Right forelimb (tissue), 1 donor: Measurements from ENCODE around the gene EMC9.

Experiments
- DNase-seq: peaks from one replicate; pipeline ENCODE4 v3.0.0-alpha.2; 2018

The EMC9 gene

DNA sequence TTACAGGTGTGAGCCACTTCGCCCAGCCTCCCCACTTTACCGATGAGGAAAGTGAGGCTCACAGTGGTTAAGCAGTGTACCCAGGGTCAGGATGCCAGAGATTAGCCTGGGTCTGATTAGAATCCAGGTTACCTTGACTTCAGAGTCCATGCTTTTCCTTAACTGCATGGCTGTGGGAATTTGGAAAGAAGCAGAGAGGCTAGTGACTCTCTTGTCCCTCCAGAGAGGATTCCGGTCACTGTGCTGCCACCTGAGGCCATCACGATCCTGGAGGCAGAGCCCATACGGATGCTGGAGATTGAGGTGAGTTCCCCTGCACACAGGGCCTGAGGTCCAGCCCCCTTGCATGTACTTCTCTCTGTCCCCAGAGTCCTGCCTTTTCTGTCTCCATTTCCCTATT is 35.2 kb upstream of the EMC9 start:
- no peak for DNase-seq

DNA sequence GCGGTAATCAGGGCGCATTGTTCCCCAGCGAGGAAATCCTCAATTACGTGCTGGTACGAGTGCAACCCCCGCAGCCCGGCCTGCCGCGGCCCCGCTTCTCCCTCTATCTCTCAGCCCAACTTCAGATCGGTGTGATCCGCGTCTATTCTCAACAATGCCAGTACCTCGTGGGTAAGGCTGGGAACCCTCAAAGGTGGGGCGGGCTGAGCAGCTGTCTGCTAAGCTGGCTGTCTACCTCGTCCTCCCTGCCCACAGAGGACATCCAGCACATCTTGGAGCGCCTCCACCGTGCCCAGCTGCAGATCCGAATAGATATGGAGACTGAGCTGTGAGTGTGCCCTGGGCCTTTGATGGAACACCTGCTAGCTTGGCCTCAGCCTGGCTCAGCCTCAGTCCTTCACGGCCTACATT is 31.5 kb upstream of the EMC9 start:
- no peak for DNase-seq

DNA sequence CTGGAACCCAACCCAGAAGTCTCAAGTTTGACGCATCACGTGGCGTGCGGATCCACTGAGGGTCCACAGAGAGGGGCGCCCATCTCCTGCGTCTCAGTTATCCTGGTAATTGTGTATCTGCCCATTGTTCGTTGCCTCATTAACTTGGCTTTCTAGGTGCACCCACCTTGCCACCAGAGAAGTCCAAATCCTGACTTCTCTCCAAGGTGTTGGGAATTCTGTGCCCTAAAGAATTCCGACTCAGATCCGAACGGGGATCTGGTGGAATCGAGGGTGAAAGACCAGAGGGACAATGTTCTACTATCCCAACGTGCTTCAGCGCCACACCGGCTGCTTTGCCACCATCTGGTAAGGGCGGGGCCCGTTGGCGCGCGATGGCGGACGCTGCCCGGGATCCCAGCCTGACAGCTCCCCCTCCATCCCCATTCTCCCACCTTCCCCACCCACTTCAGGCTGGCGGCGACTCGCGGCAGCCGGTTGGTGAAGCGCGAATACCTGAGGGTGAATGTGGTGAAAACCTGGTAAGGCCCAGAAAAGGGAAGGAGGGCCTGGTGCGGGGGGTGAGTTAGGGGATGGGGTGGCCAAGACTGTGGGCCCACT is 31.0 kb upstream of the EMC9 start:
- DNase-seq, result no peak

DNA sequence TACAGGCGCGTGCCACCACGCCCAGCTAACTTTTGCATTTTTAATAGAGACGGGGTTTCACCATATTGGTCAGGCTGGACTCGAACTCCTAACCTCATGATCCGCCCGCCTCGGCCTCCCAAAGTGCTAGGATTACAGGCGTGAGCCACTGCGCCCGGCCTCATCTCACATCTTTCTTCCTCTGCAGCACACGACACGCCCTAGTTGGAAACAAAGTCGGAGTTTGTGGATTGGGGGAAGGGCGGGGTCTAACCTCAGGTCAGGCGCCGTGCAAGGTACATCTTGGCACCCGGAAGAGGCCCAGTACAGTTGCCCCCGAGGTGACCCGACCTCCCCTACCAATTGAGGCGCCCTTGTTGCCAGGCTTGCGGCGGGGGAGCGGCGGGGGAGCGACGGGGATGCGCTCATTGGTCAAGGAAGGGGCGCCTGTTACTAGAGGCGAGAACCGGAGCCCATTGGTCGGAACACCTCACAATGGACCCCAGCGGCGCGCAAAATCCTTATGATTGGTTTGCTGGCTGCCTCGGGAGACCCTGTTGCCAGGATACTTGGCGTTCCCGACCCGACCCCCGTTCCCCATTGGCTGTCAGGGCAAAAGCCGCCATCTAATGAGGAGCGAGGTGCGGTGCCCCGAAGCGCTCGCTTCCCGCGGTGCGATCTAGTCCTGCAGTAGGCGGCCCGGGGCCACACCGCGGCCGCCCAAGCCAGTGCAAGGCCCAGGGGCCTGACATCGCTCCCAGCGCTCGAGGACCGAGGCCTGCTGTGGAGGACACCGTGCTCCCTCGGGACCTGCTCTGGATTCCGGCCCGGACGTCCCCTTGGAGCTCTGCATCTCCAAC is 30.2 kb upstream of the EMC9 start, which contains the start of gene REC8:
TSS of gene REC8 (plus strand) at position 659 of the 839 bp plus-strand sequence. CDS start 473 bp downstream, outside the sequence.
- DNase-seq, result peak; percentile 90

DNA sequence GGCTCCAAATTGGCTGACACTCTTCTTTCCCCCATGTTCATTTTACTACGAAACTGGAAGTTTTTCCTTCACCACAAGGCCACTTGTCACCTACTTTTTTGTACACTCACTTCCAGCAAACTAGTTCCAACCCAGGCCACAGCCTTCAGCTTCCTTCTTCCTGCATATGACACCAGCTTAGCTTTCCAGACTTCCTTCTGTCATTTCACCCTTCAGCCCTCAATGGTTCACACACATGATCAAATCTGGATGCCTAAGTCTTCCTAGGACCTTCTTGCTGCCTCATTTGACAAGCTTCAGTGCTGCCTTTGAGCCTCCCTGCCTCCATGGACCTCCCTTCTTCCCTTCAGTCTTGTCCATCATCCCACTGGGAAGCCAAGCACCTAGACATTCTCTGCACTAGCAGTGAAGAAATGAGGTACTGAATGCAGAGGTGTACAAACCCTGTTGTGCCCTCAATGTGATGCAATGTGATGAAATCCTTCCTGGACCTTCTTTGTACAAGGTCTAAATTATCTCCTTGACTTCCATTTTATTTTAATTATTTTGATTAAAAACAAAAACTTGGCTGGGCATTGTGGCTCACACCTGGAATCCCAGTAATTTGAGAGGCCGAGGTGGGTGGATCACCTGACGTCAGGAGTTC is 26.2 kb upstream of the EMC9 start:
- no peak for DNase-seq

DNA sequence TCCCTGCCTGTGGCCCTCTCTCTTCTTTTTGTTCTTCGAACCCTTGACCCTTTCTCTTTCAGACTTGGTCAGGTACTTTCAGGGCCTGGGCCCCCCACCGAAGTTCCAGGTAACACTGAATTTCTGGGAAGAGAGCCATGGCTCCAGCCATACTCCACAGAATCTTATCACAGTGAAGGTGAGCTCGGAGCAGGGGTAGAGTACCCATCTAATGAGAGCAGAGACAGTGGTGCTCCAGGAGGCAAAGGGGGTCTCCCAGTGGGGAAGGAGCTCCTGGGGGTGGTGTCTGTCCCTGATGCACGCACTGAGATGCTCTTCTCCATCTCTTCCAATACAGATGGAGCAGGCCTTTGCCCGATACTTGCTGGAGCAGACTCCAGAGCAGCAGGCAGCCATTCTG is 24.4 kb upstream of the EMC9 start:
- DNase-seq, result no peak

DNA sequence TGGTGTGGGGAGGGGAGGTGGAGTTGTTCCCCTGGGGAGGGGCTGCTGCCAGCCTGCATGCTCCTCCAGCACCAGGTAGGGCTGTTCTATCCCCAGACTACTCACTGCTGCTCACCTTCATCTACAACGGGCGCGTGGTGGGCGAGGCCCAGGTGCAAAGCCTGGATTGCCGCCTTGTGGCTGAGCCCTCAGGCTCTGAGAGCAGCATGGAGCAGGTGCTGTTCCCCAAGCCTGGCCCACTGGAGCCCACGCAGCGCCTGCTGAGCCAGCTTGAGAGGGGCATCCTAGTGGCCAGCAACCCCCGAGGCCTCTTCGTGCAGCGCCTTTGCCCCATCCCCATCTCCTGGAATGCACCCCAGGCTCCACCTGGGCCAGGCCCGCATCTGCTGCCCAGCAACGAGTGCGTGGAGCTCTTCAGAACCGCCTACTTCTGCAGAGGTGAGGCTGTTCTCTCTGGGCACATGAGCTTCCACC is 23.2 kb upstream of the EMC9 start:
- DNase-seq, result no peak

DNA sequence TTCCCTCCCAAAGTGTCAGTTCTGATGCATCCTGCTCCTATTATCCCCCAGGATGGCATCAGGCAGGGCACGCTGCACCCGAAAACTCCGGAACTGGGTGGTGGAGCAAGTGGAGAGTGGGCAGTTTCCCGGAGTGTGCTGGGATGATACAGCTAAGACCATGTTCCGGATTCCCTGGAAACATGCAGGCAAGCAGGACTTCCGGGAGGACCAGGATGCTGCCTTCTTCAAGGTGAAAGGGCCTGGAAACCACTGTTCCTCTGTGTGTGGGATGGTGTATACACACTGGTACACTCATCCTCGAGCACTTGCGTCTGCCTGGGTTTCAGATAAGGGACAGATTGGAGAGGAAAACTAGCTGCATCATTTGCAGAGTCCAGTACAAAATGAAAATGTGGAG is 20.7 kb upstream of the EMC9 start:
- no peak for DNase-seq

DNA sequence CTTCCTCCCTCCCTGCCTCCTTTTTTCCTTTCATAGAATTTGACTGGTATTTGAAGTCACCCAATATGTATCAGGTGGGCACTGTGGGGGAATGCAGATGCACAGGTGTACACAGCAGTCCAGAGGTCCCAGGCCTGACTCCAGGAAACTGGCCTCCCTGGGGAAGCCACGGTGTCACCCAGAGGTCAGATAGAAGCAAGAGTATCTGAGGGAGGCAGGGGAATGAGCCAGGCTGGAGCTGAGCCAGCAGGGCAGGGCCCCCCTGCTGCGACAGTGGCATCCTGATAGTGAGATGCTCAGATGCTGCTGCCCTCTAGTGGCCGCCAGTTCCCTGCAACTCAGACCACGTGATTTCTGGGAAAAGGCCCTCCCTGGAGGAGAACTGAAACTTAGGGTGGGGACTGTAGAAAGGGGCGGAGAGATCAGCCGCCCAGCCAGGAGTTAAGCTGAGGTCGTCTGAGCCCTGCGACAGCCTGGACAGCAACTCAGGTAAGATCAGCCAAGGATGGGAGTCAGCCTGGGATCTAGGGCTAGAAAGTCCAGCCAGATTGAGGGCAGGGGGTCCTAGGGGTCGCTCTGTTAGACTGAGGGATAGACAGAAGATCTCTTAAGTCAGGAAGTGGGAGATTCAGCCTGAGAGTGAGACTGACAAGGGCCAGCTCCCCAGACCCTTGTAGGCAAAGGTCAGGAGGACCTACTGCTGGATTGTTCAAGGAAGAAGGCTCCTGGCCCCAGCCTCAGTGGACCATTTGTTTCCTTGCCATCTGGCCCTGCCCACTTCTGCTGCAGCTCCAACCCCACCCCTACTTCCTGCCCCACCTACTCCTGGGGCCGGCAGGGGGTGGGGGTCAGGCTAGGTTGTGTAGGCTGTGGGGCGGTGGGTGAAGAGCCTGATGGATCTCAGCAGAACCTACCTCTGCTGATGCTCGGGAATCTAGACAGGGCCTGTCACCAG is 19.7 kb upstream of the EMC9 start, which contains the start of gene IRF9:
TSS of gene IRF9 (plus strand) at position 416 of the 955 bp plus-strand sequence. CDS start 880 bp downstream, outside the sequence.
- DNase-seq, result peak; percentile 97

DNA sequence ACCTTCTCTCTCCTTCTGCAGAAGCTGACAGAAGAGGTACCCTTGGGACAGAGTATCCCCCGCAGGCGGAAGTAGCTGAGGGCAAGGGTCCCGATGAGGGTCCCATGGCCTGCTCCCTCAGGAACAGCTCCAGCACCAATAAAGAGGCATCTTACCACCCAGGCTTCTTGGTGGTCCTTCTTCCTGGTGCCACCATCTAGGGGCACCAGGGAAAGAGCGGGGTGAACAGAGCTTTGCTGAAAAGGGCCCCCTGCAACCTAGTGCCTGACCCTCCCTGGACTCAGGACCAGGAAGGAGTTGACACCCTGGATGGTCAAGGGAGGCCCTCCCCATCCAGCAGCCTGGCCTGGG is 19.1 kb upstream of the EMC9 start:
- DNase-seq, result no peak

DNA sequence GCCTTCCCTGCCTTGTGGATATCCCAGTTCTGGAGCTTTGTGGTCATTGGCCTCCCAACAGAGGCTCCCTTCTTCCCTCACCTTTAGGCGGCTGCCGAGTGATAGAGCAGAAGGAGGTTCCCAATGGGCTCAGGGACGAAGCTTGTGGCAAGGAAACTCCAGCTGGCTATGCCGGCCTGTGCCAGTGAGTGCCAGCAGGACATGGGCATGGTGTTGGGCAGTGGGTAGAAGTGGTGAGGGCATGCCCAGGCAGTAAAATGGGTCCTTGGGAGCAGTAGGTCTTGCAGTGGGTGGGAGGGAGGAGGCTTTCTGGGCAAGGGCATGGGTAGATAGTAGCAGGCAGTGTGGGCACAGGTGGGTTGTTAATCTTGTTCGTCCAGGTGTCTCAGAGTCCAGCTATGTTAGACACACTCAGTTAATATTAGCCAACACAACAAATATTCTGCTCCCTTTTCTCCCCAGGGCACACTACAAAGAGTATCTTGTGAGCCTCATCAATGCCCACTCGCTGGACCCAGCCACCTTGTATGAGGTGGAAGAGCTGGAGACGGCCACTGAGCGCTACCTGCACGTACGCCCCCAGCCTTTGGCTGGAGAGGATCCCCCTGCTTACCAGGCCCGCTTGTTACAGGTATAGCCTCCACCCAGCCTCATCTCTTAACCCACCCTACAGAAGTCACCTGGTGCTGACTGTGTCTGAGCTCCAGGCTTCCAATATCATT is 18.5 kb upstream of the EMC9 start:
- no peak for DNase-seq

DNA sequence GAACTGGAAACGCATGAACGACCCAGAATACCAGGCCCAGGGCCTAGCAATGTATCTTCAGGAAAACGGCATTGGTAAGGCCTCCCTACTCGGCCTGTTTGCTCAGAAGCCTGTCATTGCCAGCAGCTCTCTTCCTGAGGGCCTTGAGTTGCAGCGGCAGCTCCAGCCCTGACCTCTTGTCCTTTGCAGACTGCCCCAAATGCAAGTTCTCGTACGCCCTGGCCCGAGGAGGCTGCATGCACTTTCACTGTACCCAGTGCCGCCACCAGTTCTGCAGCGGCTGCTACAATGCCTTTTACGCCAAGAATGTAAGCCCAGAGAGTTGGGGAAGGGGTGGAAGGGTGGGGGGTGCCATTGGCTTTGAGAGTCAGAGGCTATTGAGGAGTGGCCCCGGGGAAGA is 15.9 kb upstream of the EMC9 start:
- DNase-seq, result no peak

DNA sequence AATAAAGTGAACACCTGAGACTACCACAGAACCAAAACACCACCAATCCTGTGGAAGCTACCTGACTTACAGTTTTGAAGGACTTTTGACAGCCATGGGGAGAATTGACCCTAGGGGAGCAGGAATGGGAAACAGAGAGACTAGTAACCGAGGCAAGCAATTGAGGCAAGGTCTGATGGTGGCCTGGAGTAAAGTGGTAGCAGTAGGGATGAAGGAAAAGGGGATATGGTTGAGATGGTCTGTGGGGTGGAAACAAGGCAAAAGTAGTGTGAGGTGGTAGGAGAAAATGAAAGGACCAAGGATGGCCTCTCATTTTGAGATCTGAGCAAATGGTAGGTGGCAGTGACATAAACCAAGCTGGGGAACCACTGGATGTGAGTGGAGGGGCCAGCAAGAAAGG is 15.4 kb upstream of the EMC9 start:
- DNase-seq, result no peak

DNA sequence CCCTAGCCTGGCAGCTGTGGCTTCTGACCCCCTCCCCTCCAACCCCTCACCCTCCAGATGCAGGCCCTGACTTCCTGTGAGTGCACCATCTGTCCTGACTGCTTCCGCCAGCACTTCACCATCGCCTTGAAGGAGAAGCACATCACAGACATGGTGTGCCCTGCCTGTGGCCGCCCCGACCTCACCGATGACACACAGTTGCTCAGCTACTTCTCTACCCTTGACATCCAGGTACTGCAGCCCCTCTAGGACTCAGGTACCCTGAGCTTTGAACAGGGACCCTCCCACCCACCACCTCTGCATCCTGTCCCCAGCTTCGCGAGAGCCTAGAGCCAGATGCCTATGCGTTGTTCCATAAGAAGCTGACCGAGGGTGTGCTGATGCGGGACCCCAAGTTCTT is 13.7 kb upstream of the EMC9 start:
- DNase-seq, result no peak

DNA sequence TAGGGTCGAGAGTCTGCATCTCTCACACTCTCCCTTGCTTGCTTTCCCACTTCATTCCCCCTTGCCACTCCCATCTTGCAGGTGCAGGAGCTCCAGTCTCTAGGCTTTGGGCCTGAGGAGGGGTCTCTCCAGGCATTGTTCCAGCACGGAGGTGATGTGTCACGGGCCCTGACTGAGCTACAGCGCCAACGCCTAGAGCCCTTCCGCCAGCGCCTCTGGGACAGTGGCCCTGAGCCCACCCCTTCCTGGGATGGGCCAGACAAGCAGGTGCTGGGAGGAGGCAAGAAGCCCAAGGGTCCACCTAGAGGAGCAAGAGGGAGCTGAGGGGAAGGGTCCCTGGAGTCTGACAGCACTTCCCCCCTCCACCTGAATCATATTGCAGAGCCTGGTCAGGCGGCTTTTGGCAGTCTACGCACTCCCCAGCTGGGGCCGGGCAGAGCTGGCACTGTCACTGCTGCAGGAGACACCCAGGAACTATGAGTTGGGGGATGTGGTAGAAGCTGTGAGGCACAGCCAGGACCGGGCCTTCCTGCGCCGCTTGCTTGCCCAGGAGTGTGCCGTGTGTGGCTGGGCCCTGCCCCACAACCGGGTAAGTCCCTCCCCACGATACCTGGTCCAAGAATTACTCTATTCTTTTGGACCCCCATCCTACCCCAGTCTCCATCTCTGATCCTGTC is 10.2 kb upstream of the EMC9 start:
- no peak for DNase-seq

DNA sequence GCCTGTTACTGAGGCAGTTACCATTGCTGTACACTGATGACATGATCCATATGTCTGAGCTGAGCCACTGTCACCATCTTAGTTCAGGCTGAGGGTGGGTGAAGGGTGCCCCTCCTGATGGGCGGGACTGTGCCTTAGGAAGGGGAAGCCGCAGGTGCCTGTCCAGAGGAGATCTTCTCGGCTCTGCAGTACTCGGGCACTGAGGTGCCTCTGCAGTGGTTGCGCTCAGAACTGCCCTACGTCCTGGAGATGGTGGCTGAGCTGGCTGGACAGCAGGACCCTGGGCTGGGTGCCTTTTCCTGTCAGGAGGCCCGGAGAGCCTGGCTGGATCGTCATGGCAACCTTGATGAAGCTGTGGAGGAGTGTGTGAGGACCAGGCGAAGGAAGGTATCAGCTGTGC is 9.6 kb upstream of the EMC9 start:
- no peak for DNase-seq

DNA sequence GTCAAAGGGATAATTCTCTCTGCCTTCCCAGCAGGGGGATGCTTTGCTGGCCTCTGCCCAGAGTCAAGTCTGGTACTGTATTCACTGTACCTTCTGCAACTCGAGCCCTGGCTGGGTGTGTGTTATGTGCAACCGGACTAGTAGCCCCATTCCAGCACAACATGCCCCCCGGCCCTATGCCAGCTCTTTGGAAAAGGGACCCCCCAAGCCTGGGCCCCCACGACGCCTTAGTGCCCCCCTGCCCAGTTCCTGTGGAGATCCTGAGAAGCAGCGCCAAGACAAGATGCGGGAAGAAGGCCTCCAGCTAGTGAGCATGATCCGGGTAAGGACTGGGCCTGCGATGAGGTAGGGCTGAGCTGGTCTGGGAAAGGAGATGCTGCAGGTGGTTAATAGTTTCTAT is 9.2 kb upstream of the EMC9 start:
- DNase-seq, result no peak

DNA sequence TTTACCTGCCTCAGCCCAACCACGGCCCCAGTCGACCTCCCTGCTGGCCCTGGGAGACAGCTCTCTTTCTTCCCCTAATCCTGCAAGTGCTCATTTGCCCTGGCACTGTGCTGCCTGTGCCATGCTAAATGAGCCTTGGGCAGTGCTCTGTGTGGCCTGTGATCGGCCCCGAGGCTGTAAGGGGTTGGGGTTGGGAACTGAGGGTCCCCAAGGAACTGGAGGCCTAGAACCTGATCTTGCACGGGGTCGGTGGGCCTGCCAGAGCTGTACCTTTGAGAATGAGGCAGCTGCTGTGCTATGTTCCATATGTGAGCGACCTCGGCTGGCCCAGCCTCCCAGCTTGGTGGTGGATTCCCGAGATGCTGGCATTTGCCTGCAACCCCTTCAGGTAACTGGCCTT is 8.7 kb upstream of the EMC9 start:
- no peak for DNase-seq

DNA sequence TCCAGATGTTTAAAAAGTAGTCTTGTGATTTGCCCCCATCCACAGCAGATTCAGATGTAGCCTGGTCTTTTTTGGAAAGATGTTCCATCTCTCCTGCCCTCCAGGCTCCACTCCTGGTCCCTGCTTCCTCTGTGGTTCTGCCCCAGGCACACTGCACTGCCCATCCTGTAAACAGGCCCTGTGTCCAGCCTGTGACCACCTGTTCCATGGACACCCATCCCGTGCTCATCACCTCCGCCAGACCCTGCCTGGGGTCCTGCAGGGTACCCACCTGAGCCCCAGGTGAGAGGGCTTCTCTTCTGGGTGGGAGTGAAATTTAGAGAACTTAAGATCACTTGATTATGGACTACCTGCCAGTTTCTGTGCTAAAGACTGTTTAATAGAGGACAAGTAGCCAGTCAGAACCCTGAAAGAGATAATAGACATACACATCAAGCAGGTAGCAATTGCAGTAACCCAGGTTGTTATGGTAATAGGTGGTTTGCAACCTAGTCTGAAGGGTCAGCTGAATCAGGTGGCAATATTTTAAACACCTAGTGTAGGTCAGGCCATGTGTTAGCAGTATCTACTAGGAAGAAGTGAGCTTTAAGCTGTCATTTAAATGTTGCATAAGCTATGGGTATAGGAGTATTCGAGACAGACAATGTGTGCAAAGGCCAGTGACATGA is 8.0 kb upstream of the EMC9 start:
- DNase-seq, result no peak

DNA sequence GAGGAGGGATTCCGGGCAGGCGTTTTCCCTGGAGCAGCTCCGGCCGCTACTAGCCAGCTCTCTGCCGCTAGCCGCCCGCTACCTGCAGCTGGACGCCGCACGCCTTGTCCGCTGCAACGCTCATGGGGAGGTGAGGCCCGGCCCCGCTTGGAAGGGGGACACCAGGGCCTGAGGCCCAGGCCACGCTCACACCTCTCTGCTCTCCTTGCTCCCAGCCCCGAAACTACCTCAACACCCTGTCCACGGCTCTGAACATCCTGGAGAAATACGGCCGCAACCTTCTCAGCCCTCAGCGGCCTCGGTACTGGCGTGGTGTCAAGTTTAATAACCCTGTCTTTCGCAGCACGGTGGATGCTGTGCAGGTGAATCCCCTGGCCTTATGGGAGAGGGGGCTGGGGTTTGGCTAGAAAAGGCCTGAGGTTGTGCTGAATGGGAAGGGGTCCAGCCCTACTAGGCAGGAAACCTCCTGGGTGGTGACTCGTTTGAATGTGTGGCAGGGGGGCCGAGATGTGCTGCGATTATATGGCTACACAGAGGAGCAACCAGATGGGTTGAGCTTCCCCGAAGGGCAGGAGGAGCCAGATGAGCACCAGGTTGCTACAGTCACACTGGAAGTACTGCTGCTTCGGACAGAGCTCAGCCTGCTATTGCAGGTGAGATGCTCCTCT is 6.5 kb upstream of the EMC9 start:
- no peak for DNase-seq
